ENCODE measurements around the gene PCED1B.
A peak's percentile ranks its signal among the peaks of the same experiment; 100 is the strongest.
"Not testable (repeated sequence)": the region's sequence is repeated elsewhere in the genome, so short reads cannot be mapped to it uniquely, and the experiment has no call there.

PCED1B gene

DNA sequence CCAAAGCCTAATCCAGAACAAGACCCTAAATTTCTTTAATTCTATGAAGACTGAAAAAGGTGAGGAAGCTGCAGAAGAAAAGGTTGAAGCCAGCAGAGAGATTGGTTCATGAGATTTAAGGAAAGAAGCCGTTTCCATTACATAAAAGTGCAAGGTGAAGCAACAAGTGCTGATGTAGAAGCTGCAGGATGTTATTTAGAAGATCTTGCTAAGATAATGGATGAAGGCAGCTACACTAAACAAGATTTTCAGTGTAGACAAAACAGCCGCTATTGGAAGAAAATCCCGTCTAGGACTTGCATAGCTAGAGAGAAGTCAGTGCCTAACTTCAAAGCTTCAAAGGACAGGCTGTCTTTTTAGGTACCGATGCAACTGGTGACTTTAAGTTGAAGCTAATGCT, 65.8 kb downstream of the PCED1B start:
- H3K36me3 Mint-ChIP-seq, result peaks cover 24% of the 10 kb centered on the region
- no peak overlapping the region for H3K4me3 Mint-ChIP-seq
- no peaks in the 10 kb centered on the region for H3K27me3 Mint-ChIP-seq
- H3K4me1 Mint-ChIP-seq (ENCODE audit: low read depth), result peaks cover 37% of the 10 kb centered on the region
- H3K27ac Mint-ChIP-seq, result peak overlapping the region; percentile 30
- peaks cover 9% of the 10 kb centered on the region for H3K9me3 Mint-ChIP-seq (ENCODE audit: low read depth)

DNA sequence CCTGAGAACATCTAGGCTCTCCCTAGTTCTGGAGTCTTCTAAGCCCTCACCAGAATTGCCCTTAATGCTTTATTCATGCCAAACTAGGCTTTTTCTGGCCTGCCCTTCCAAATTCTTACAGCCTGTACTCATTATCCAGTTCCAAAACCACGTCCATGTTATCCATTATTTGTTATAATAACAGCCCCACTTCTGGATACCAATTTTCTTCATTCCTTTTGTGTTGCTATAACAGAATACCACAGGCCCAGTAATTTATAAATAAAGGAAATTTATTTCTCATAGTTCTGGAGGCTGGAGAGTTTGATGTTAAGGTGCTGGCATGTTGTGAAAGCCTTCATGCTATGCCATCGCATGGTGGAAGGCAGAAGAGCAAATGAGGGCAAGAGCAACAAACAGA, 68.3 kb downstream of the PCED1B start:
- peaks cover 22% of the 10 kb centered on the region for H3K36me3 Mint-ChIP-seq
- H3K27me3 Mint-ChIP-seq, result no peaks in the 10 kb centered on the region
- H3K27ac Mint-ChIP-seq, result no peak overlapping the region
- H3K4me1 Mint-ChIP-seq (ENCODE audit: low read depth), result peaks cover 30% of the 10 kb centered on the region
- peaks cover 9% of the 10 kb centered on the region for H3K9me3 Mint-ChIP-seq (ENCODE audit: low read depth)
- no peak overlapping the region for H3K4me3 Mint-ChIP-seq

DNA sequence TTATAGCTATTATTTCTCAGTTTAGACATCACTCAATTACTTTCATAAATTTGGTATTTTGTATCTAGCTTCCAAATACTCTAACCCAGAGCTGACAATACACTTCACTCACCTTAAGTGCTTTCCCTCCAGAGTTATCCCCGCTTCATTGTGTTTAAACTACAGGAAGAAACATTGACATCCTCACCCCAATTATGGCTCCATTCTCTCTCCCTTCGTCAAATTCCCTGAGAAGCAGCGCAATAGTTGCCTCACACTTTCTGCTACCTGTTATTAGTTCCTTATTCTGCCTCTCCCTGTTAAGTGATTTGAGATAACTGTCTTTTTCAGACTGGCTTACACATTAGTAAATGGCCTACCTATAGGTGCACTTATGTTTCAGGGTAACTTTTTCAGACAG, 69.7 kb downstream of the PCED1B start:
- peak overlapping the region; percentile 46 for H3K27ac Mint-ChIP-seq
- no peaks in the 10 kb centered on the region for H3K27me3 Mint-ChIP-seq
- peaks cover 9% of the 10 kb centered on the region for H3K9me3 Mint-ChIP-seq (ENCODE audit: low read depth)
- H3K4me1 Mint-ChIP-seq (ENCODE audit: low read depth), result peaks cover 32% of the 10 kb centered on the region
- H3K36me3 Mint-ChIP-seq, result peaks cover 21% of the 10 kb centered on the region
- no peak overlapping the region for H3K4me3 Mint-ChIP-seq

DNA sequence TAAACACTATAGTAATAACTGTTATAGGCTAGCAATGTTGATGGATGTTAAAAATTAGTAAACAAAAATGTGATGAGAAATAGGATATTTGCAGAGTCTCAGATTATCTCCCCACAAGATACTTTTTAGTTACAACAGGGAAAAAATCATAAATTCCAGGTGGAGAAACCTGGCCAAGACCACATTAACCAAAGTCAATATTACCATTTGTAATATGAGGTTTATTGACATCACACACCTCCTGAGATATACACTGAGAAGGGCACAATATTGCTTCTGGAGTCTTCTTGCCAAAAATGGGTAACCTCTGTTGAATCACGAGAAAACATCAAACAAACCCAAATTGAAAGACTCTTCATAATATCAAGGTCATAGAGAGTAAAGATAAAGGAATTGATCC, 72.7 kb downstream of the PCED1B start:
- Mint-ChIP-seq H3K9me3 (ENCODE audit: low read depth) (peaks cover 5% of the 10 kb centered on the region), H3K4me1 (ENCODE audit: low read depth) (peaks cover 33% of the 10 kb centered on the region), H3K27ac (no peak overlapping the region), H3K36me3 (peaks cover 22% of the 10 kb centered on the region), H3K27me3 (no peaks in the 10 kb centered on the region), H3K4me3 (no peak overlapping the region)

DNA sequence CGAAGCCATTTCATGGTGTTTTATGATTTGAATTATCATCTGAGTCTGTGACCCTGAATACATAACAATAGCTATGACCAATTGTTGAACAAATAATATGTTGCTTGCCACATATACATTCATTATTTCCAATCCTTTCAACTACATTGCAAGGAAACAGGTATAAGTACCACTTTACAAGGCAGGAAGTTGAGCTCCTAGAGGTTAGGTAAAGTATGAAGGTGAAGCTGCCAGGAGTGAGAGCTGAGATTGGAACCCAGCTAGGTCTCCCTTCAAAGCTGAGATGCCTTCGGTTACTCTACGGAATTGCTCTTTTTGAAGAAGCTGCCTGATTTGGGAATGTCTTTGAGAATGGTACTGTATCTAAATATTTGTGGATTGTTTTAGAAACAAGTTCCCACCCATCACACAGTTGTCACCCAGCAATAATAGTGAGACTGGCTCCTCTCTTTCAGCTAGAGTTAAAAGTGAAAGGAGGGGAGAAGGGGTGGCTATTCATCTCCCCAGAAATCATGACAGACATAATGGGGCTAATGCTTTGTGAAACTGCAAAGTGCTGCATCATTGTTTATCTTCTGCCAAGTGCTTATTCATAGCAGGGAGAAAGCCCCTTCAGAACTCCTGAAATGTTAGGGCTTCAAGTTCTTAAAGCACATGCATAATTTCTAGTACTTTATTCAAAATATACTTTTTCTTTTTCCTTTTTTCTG, 76.2 kb downstream of the PCED1B start:
- Mint-ChIP-seq H3K9me3 (ENCODE audit: low read depth) (peaks cover 14% of the 10 kb centered on the region), H3K27me3 (no peaks in the 10 kb centered on the region), H3K4me3 (no peak overlapping the region), H3K27ac (peak overlapping the region; percentile 68), H3K36me3 (peaks cover 33% of the 10 kb centered on the region), H3K4me1 (ENCODE audit: low read depth) (peaks cover 44% of the 10 kb centered on the region)

DNA sequence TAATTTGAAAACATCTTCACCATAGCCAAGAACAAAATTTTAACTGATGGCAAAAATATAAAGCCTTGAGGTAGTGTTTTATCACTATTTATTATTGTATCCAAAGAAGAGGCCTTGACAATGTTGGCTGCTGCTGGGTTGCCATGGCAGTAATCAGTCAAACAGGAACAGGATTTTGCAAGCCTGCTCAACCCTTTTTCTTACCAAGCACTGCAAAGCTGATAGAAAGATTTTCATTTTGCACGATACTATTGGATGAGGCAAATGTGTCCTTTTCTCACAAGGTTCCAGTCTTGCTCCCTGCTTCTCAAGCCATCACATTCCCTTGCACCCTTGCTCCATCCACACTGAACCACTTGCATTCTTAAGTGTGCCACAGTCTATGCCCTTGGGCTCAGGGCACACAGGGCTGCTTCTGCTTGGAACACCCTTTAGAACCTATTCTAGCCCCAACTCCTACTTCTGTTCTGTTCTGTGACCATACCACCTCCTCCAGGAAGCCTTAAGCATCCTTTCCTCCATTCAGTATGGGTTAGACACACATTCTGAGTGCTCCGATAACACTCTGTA, 76.8 kb downstream of the PCED1B start:
- Mint-ChIP-seq H3K36me3 (peaks cover 37% of the 10 kb centered on the region), H3K4me3 (peak overlapping the region; percentile 24), H3K27ac (peak overlapping the region; percentile 76), H3K9me3 (ENCODE audit: low read depth) (peaks cover 14% of the 10 kb centered on the region), H3K4me1 (ENCODE audit: low read depth) (peaks cover 44% of the 10 kb centered on the region), H3K27me3 (no peaks in the 10 kb centered on the region)

DNA sequence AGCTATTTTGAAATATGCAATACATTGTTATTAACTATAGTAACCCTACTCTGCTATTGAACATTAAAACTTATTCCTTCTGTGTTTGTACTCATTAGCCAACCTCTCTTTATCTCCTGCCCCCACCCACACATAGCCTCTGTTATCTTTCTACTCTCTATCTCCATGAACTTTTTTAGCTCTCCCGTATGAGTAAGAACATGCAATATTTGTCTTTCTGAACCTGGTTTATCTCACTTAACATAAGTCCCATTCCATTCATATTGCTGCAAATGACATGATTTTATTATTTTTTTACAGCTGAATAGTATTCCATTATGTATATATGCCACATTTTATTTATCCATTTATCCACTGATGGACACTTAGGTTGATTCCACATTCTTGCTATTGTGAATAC, 79.4 kb downstream of the PCED1B start:
- H3K27ac Mint-ChIP-seq, result no peak overlapping the region
- H3K9me3 Mint-ChIP-seq (ENCODE audit: low read depth), result peaks cover 14% of the 10 kb centered on the region
- peaks cover 45% of the 10 kb centered on the region for H3K36me3 Mint-ChIP-seq
- no peaks in the 10 kb centered on the region for H3K27me3 Mint-ChIP-seq
- no peak overlapping the region for H3K4me3 Mint-ChIP-seq
- H3K4me1 Mint-ChIP-seq (ENCODE audit: low read depth), result peaks cover 45% of the 10 kb centered on the region

DNA sequence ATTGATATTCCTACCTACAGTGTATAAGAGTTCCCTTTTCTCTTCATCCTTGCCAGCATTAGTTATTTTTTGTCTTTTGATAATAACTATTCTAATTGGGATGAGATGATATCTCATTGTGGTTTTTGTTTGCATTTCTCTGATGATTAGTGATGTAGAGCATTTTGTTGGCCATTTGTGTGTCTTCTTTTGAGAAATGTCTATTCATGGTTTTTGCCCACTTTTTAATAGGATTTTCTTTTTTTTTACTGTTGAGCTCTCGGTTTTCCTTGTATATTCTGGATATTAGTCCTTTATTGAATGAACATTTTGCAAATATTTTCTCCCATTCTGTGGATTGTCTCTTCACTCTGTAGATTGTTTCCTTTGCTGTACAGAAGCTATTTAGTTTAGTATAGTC, 79.9 kb downstream of the PCED1B start:
- Mint-ChIP-seq H3K4me3 (no peak overlapping the region), H3K27ac (no peak overlapping the region), H3K27me3 (no peaks in the 10 kb centered on the region), H3K36me3 (peaks cover 46% of the 10 kb centered on the region), H3K9me3 (ENCODE audit: low read depth) (peaks cover 14% of the 10 kb centered on the region), H3K4me1 (ENCODE audit: low read depth) (peaks cover 44% of the 10 kb centered on the region)

DNA sequence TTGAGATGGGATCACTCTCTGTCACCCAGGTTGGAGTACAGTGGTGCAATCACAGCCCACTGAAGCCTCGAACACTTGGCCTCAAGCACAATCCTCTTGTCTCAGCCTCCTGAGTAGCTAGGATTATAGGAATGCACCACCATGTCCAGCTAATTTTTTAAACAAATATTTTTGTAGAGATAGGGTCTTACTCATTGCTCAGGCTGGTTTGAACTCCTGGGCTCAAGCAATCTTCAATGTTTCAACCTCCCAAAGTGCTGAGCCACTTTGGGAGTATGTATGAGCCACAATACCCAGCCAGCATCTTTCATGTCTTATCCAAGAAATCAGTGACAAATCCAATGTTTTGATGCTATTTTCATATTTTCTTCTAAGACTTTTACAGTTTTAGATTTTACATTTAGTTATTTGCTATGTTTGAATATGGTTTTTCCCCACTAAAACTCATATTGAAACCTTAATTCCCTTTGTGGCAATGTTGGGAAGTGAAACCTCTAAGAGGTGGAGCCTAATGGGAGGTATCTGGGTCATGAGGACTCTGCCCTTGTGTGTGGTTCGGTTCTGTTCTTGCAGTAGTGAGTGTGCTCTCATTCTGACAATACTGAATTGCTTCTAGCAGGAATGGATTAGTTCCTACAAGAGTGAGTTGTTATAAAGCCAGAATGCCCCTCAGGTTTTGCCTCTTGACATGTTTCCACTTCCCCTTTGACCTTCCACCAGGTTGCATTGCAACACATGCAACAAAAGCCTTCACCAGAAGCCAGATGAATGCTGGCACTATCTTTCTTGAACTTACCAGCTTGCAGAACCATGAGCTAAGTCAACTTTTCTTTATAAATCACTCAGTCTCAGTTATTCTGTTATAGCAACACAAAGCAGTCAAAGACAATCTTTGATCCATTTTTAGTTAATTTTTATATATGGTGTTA, 81.2 kb downstream of the PCED1B start:
- Mint-ChIP-seq H3K27ac (no peak overlapping the region), H3K4me3 (no peak overlapping the region), H3K9me3 (ENCODE audit: low read depth) (peaks cover 14% of the 10 kb centered on the region), H3K27me3 (no peaks in the 10 kb centered on the region), H3K36me3 (peaks cover 48% of the 10 kb centered on the region), H3K4me1 (ENCODE audit: low read depth) (peaks cover 37% of the 10 kb centered on the region)

DNA sequence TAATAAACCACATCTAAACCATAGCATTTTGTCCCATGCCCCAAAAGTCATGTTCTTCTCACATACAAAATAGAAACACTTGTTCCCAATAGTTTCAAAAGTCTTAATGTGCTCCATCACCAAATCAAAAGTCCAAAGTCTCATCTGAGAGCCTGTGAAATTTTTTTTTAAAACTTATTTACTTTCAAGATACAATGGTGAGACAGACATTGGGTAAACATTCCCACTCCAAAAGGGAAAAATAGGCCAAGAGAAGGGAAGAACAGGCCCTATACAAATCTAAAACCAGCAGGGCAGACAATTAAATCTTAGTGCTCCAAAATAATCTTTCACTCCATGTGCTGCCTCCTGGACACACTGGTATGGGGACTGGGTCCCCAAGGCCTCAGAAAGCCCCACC, 84.7 kb downstream of the PCED1B start:
- H3K4me1 Mint-ChIP-seq (ENCODE audit: low read depth), result peaks cover 22% of the 10 kb centered on the region
- H3K27ac Mint-ChIP-seq, result no peak overlapping the region
- H3K36me3 Mint-ChIP-seq, result peaks cover 47% of the 10 kb centered on the region
- H3K9me3 Mint-ChIP-seq (ENCODE audit: low read depth), result peaks cover 7% of the 10 kb centered on the region
- H3K4me3 Mint-ChIP-seq, result no peak overlapping the region
- no peaks in the 10 kb centered on the region for H3K27me3 Mint-ChIP-seq

DNA sequence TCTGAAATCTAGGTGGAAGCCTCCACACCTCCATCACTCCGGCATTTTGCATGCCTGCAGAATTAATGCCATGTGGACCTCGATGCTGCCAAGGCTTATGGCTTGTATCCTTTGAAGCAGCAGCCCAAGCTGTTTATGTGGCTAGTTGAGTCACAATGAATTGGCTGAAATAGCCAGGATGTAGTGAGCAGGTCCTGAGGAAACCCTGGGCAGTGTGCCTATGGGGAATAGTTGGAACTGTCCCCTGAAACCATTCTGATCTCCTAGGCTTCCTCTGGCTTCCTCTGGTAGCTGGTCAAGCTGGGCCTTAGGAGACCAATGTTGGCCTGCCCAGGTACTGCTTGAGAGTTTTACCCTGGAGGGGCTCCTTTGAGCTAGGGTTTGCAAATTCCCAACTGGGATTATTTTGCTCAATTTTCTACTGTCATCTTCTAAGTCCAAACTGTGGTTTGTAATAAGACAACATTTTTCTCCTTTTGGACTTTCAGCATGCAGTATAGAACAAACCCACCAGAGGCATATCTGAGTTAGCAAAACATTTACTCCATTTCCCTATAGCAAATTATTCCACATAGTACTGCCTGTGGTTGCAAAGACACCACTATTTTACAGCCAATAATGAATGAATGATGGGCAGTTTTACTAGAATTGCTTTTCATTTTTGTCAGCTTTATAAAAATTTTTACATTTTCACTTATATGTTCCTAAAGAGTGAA, 85.5 kb downstream of the PCED1B start:
- H3K27me3 Mint-ChIP-seq, result no peaks in the 10 kb centered on the region
- peaks cover 22% of the 10 kb centered on the region for H3K4me1 Mint-ChIP-seq (ENCODE audit: low read depth)
- H3K4me3 Mint-ChIP-seq, result no peak overlapping the region
- no peak overlapping the region for H3K27ac Mint-ChIP-seq
- H3K36me3 Mint-ChIP-seq, result peaks cover 43% of the 10 kb centered on the region
- no peaks in the 10 kb centered on the region for H3K9me3 Mint-ChIP-seq (ENCODE audit: low read depth)

DNA sequence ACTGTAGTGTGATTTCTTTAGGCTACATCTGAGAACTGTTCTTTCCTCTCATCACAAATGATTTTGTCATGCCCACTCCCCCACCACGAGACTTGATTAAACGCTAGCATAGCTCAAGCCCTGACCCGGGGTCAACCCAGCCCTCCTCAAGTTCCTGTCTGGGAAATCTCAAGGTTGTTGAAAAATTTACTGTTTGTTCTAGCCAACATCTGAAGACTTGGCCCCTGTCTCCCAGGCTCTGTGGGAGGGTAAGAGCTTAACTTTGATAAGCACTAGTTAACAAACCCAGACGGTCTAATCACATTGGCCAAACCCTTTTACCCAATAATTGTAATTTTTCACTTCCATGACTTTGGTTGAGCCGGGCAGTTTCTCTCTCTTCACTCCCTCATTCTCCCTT, 86.5 kb downstream of the PCED1B start:
- Mint-ChIP-seq H3K27me3 (no peaks in the 10 kb centered on the region), H3K36me3 (peaks cover 42% of the 10 kb centered on the region)

DNA sequence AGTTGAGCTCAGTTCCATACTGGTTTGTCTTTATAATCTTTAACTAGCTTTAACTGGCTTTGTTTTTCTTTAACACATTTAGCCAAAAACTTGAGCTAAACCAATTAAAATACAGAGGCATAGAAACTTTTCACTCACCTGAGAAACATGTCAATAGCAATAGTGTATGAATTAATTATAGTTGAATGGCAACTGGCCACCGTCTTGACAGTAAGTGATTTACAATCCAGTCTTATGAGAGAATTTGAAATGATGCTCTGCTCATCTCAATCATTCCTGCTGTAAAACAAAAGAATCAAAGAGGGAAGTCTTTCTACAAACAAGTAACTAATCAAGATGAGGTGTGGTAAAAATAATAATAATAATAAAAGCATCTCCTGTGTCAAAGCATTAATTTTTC, 86.9 kb downstream of the PCED1B start:
- peaks cover 41% of the 10 kb centered on the region for H3K36me3 Mint-ChIP-seq
- peaks cover 7% of the 10 kb centered on the region for H3K9me3 Mint-ChIP-seq (ENCODE audit: low read depth)
- no peaks in the 10 kb centered on the region for H3K27me3 Mint-ChIP-seq
- H3K4me3 Mint-ChIP-seq, result no peak overlapping the region
- peaks cover 25% of the 10 kb centered on the region for H3K4me1 Mint-ChIP-seq (ENCODE audit: low read depth)
- no peak overlapping the region for H3K27ac Mint-ChIP-seq

More for the DNA sequence above, 86.5 kb downstream of the PCED1B start:
- peaks cover 25% of the 10 kb centered on the region for H3K4me1 Mint-ChIP-seq (ENCODE audit: low read depth)
- no peak overlapping the region for H3K27ac Mint-ChIP-seq
- no peak overlapping the region for H3K4me3 Mint-ChIP-seq
- peaks cover 5% of the 10 kb centered on the region for H3K9me3 Mint-ChIP-seq (ENCODE audit: low read depth)

DNA sequence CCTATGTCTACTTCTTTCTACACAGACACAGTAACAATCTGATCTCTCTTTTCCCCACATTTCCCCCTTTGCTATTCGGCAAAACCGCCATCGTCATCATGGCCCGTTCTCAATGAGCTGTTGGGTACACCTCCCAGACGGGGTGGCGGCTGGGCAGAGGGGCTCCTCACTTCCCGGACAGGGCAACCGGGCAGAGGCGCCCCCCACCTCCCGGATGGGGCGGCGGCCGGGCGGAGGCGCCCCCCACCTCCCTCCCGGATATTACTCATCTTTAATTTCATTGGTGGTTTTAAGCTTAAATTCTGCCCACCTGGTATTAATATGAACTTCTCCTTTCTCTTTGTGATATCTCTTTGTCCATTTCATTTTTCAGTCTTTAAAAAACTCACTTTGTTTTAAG, 90.9 kb downstream of the PCED1B start:
- not testable (repeated sequence) for H3K27me3 Mint-ChIP-seq, H3K4me3 Mint-ChIP-seq, H3K27ac Mint-ChIP-seq
- H3K9me3 Mint-ChIP-seq (ENCODE audit: low read depth), result peaks cover 14% of the 10 kb centered on the region
- H3K4me1 Mint-ChIP-seq (ENCODE audit: low read depth), result peaks cover 20% of the 10 kb centered on the region
- H3K36me3 Mint-ChIP-seq, result peaks cover 42% of the 10 kb centered on the region

DNA sequence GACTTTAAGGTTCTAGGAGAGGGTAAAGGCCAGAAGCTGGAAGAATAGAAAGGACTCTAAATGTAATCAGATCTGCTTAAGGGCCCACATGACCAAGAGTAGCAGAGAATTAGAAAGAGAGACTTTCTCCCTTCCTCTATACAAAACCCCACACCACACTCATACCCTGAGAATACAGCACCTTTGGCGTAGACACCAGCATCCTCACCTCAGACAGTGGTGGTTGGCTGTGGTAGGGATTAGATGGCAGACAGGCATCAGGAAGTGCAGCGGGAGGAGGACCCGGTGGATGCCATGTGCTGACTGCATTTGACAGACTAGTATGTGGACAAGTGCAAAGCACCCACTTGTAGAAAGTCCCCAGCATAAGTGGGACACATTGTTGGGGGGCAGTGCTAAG, 98.6 kb downstream of the PCED1B start:
- Mint-ChIP-seq H3K36me3 (peaks cover 32% of the 10 kb centered on the region), H3K27me3 (no peaks in the 10 kb centered on the region), H3K4me1 (ENCODE audit: low read depth) (peaks cover 46% of the 10 kb centered on the region), H3K4me3 (no peak overlapping the region), H3K9me3 (ENCODE audit: low read depth) (no peaks in the 10 kb centered on the region), H3K27ac (peak overlapping the region; percentile 16)

Measured in activated naive CD8-positive, alpha-beta T cell (primary cell).